ENCODE data around the gene IER3.
A peak's percentile ranks its signal among the peaks of the same experiment; 100 is the strongest.

- no peak for TF ChIP-seq JUNB (IDR thresholded peaks at IDR 0.05)
- peak; percentile 79 for TF ChIP-seq CTCF (IDR thresholded peaks at IDR 0.05)
- no peak for TF ChIP-seq MAFK (IDR thresholded peaks at IDR 0.05; ENCODE audit: partially characterized antibody)
- TF ChIP-seq POLR2A (IDR thresholded peaks at IDR 0.05; ENCODE audit: low read length) = no peak
- no peak for TF ChIP-seq EP300 (IDR thresholded peaks at IDR 0.05)
- no peak for TF ChIP-seq KDM1A (IDR thresholded peaks at IDR 0.05; ENCODE audit: low read depth)
These were observed 21.9 kb downstream of the IER3 start for GRCh38 chr6:30722280-30723112.
